HFFc6 (cell line): ENCODE data around the gene PRPF18. TPM values are rescaled to one million over a fixed set of nuclear protein-coding genes. Genes with fewer than 3 reads are reported as not detected.

Experiments
- DNase-seq: peaks from one replicate; pipeline ENCODE4 v3.0.0-alpha.2; 2018
- H3K27ac Mint-ChIP-seq: 2 replicates; pipeline ENCODE4 v1.8.0; 2020; ENCODE audit warnings: mild to moderate bottlenecking, mixed read lengths
- H3K27me3 Mint-ChIP-seq: 2 replicates; pipeline ENCODE4 v1.8.0; 2021; ENCODE audit warnings: mild to moderate bottlenecking, moderate library complexity, mixed read lengths; ENCODE audit not compliant: insufficient read depth
- H3K36me3 Mint-ChIP-seq: 2 replicates; pipeline ENCODE4 v1.8.0; 2021; ENCODE audit warnings: low read depth, mixed read lengths
- H3K4me1 Mint-ChIP-seq: 2 replicates; pipeline ENCODE4 v1.8.0; 2020; ENCODE audit warnings: low read depth, mixed read lengths
- H3K4me3 Mint-ChIP-seq: 2 replicates; pipeline ENCODE4 v1.8.0; 2020; ENCODE audit warnings: mild to moderate bottlenecking, moderate library complexity, mixed read lengths
- H3K9me3 Mint-ChIP-seq: 2 replicates; pipeline ENCODE4 v1.8.0; 2020; ENCODE audit warnings: mild to moderate bottlenecking, mixed read lengths
- total RNA-seq, 6 experiments: library from RNA; stranded (reverse); fragmentation: NEBNext Ultra II Directional; extraction: Animal tissue kit (Norgen Biotek cat#: 25700); gene quantifications; 2 replicates in 1 of 6; 3 replicates in 5 of 6; pipeline ENCODE4 v1.2.3, GENCODE V29; 2021
- TF ChIP-seq, protein P1 (sequence below): fragments of 200-600 bp; sonication (generic); IDR thresholded peaks from 2 replicates; pipeline ENCODE4 v1.5.0; 2021; ENCODE audit warnings: antibody characterized with exemption, mild to moderate bottlenecking

PRPF18 gene
- total RNA-seq, 6 experiments from 2014 or later = 21.9 to 24.8 (median 23.0) TPM

DNA sequence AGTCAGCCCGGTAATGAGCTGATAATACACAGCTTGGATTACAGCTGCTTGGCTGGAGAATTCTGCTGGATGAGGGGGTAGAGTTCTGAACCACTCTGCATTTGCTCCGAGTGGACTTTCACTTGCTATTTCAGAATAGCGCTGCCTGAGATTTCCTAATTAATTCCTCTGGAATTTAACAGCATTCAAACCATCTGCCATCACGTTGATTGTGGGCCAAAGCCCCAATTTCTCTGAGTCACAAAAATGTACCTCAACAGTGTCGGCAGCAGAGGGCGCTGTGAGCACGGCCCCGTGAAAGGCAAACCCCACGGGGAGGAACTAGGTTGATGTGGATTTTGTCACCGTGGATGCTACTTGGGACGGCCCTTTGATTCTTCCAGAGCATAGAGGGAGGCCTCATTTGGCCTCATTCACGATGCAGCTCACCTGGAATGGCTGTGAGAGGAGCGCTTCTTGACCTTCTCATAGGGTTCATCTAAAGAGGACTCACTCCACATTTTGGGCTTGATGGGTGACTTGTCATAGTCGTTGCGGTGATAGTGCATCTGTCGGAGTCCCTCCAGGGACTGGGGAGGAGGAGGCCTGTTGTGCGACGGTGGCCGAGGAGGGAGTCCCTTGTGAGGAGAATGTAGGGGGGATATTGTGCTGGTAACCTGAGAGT is 73.3 kb downstream of the PRPF18 start:
- H3K9me3 Mint-ChIP-seq = no peaks in the 10 kb centered on the region
- H3K27ac Mint-ChIP-seq = peak overlapping the region; percentile 80
- peaks cover 2% of the 10 kb centered on the region; the same call in 1 of the 2 replicates for H3K27me3 Mint-ChIP-seq
- peak; percentile 63 for DNase-seq
- H3K36me3 Mint-ChIP-seq = peaks cover 36% of the 10 kb centered on the region
- peaks cover 36% of the 10 kb centered on the region for H3K4me1 Mint-ChIP-seq
- TF ChIP-seq, protein P1, sequence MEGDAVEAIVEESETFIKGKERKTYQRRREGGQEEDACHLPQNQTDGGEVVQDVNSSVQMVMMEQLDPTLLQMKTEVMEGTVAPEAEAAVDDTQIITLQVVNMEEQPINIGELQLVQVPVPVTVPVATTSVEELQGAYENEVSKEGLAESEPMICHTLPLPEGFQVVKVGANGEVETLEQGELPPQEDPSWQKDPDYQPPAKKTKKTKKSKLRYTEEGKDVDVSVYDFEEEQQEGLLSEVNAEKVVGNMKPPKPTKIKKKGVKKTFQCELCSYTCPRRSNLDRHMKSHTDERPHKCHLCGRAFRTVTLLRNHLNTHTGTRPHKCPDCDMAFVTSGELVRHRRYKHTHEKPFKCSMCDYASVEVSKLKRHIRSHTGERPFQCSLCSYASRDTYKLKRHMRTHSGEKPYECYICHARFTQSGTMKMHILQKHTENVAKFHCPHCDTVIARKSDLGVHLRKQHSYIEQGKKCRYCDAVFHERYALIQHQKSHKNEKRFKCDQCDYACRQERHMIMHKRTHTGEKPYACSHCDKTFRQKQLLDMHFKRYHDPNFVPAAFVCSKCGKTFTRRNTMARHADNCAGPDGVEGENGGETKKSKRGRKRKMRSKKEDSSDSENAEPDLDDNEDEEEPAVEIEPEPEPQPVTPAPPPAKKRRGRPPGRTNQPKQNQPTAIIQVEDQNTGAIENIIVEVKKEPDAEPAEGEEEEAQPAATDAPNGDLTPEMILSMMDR = peak; percentile 98
- H3K4me3 Mint-ChIP-seq = 0 out of 2 replicates have a peak overlapping the region, but pooled peaks have one; percentile 8

DNA sequence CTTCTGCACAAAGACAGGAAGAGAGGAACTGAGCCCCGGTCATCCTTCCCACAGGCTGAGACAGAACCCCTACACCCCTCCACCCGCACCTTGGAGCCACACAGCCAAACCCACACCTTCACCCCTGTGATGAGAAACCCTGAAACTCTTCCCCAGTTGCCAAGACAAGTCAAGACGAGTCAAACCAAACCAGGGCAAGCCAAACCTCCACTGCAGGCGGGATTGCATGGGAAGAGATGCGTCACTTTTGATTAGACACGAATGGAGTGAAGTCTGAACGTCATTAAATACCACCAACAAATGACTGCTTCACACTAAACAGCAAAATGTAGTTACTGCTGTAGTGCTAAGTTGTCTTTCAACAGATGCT is 73.8 kb downstream of the PRPF18 start:
- peak overlapping the region; percentile 80 for H3K27ac Mint-ChIP-seq
- H3K4me1 Mint-ChIP-seq = peaks cover 41% of the 10 kb centered on the region
- H3K9me3 Mint-ChIP-seq = no peaks in the 10 kb centered on the region
- peaks cover 2% of the 10 kb centered on the region; the same call in 1 of the 2 replicates for H3K27me3 Mint-ChIP-seq
- peak overlapping the region; percentile 9; the same call in 1 of the 2 replicates for H3K4me3 Mint-ChIP-seq
- DNase-seq = peak; percentile 43
- H3K36me3 Mint-ChIP-seq = peaks cover 39% of the 10 kb centered on the region
- TF ChIP-seq, protein P1 = no peak

DNA sequence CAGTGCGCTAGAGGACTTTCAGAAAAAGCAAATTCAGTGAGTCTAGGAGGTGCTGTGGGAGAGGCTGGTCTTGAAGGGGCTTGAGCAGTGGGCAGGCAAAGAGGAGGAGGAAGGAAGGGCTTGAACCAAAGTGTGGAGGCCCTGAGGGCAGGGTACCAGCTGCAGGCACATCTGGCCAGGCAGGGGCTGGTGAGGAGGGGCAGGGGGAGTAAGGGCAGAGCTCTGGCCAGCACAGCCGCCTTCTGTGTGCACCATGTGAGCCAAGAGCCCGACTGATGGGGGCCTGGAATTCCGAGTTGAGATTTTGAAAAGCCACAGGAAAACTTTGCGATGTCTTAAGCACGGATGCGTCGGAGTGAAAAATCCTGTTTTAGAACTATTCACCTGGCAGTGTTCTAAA is 74.5 kb downstream of the PRPF18 start:
- no peak for DNase-seq
- Mint-ChIP-seq H3K27ac (peak overlapping the region; percentile 80), H3K27me3 (no peaks in the 10 kb centered on the region; the same call in 1 of the 2 replicates), H3K4me3 (peak overlapping the region; percentile 18; the same call in 1 of the 2 replicates), H3K9me3 (no peaks in the 10 kb centered on the region), H3K4me1 (peaks cover 41% of the 10 kb centered on the region), H3K36me3 (peaks cover 38% of the 10 kb centered on the region)
- TF ChIP-seq, protein P1 = no peak

DNA sequence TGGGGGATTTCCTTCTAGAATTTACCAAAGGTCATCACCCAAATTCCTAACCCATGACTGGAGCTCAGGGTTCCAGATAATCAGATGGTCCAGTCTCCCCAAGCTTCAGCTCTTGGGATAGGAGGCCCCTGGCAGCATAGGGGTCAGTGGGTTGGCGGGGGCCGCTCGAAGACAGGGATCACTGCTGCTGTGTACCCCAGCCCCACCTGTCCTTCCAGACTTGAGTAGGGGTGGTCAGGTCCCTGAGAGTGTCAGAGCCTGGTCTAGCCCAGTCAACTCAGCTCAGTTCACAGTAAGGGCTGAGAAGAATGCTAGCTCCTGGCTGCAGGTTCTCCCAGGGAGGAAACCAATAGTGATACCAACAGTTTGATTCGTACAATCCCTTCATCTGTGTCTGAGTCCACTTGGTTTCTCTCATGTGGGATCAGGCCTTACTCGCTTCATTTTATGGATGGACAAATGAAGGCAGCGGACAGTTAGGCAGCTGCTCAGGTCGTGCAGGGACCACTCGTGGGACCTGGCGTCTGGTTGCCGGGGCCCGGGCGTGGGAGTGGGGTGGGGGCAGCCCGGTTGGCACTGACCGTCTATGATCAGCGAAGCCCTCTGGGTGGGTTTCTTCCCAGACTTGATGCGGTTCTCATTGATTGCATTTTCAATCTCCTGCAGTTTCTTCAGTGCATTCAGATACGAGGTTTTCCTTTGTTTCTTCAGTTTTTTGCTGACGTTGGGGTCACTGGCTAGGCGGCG is 78.9 kb downstream of the PRPF18 start:
- Mint-ChIP-seq H3K4me3 (no peak overlapping the region), H3K27ac (peak overlapping the region; percentile 40; the same call in 1 of the 2 replicates), H3K27me3 (peaks cover 3% of the 10 kb centered on the region), H3K9me3 (no peaks in the 10 kb centered on the region), H3K36me3 (peaks cover 65% of the 10 kb centered on the region), H3K4me1 (peaks cover 33% of the 10 kb centered on the region)
- TF ChIP-seq, protein P1 = no peak
- no peak for DNase-seq

DNA sequence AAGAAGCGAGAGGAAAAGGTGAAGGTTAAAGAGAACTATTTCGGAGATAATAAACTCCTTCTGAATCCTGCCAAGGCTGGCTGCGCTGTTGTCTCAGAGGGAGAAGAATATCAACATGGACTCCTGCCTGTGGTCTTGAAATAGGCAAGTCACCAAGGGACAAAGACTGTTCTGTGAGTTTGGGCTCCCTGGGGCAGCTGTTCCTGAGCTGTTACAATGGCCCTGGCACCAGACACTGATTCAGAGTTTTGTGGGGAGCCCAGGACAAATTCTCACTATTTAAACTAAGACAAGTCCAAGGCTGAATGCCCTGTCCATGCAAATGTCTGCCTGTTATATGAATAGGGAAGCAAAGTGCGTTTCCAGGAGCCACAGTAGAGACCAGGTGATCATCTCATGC is 81.4 kb downstream of the PRPF18 start:
- H3K9me3 Mint-ChIP-seq = no peaks in the 10 kb centered on the region
- peaks cover 3% of the 10 kb centered on the region for H3K27me3 Mint-ChIP-seq
- H3K4me3 Mint-ChIP-seq = no peak overlapping the region
- TF ChIP-seq, protein P1 = no peak
- peak overlapping the region; percentile 16; the same call in 1 of the 2 replicates for H3K27ac Mint-ChIP-seq
- no peak for DNase-seq
- H3K4me1 Mint-ChIP-seq = peaks cover 18% of the 10 kb centered on the region
- peaks cover 65% of the 10 kb centered on the region for H3K36me3 Mint-ChIP-seq
